HG03442 (cell line): ENCODE results near the gene ATCAY.

Experiments
- ATAC-seq: cut with Tn5 transposase; IDR thresholded peaks from one replicate; pipeline ENCODE4 v1.9.1; 2021; ENCODE audit warnings: mild to moderate bottlenecking, moderate library complexity; ENCODE audit not compliant: unreplicated experiment

Gene ATCAY

DNA sequence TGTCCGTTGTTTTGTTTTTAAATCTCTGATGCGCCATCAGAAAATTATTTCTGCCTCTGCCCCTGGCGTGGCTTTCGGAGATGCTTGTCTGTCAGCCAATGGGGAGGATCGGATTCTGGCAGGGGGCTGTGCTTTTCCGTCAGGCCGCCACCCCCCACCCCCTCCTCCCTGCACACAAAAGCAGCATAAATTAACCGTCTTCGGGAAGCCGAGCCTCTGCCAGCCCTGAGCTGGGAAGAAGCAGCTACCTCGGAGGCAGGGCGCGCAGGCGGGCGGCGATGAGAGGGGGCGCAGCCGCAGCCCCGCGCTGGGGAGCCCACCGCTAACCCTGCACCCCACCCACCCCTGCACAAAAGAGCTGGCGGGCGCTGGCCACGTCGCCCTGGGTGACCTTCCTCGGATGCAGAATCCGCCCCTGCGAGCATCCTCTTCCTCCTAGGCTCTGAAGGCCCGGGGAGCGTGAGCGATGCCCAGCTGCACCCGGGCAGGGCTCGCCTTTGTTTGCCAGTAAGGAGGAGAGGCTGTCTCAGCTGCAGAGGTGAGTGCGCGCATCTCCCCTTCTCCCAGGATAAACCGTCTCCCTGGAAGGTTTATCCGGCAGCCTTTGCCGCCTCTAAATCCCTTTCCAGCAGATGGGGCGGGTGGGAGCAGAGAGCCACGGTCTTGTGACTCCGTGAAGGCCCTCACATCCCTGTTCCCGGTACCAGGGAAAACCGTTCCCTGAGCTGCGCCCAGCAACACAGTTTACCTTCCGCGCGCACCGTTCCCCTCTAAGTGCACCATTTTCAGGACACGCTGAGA, at the start of gene ATCAY:
TSS of gene ATCAY (plus strand) at position 215 of the 801 bp plus-strand sequence. CDS start 5,083 bp downstream, outside the sequence.
- no peak for ATAC-seq

GRCh38 chr19:3831601-3832000, 48.9 kb upstream of the ATCAY start:
- ATAC-seq: no peak

DNA sequence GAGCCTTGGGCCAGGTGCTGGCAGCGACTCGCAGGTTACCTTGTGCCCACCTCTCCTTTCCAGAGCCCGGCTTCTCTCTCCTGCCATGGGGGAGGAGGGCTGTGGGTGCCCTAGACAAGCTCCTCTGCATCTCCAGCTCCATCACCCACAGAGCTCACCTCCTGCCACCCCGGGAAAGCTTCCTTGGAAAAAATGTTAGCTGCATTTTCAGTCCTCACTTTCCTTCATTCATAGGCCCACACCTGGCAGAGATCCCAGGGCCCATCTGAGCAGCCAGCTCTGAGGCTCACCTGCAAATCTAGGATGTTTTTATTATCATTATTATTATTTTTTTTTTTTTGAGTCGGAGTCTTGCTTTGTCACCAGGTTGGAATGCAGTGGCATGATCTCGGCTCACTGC, 48.5 kb upstream of the ATCAY start:
- ATAC-seq: no peak

DNA sequence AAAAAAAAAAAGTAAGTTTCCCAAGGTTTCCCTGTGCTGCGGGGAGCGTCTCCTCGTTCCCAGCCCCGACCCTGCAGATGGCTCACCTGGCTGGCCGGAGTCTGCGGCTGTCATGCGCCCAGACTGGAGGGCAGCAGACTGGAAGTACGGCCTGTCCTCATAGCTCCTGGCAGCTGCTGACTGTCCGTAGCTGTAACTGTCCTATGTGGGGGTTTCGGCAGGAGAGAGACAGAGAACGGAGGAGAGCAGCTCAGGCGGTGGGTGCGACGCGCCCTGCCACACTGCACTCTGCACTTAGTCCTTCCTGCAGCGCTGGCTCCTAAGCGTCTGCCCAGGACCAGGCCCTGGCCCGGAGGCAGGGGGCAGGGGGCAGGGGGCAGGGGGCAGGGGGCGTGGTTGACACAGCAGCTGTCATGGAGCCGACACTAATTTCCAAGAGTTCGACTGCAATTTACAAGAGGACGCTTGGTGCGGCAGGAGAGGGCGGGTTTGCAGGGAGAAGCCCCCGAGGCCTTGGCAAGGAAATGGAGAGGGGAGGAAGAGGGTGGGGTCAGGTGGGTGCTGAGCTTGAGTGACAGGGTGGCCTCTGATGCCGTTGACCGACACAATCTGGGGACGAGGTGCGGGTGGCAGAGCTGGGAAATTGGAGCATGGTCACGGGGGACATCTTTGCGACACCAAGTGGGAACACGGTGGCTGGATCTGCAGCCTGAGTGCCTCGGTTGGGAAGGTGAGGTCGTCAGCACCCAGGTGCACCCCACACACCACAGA, 46.7 kb upstream of the ATCAY start:
- ATAC-seq: no peak

GRCh38 chr19:3834349-3835054, 46.0 kb upstream of the ATCAY start:
- ATAC-seq: no peak

DNA sequence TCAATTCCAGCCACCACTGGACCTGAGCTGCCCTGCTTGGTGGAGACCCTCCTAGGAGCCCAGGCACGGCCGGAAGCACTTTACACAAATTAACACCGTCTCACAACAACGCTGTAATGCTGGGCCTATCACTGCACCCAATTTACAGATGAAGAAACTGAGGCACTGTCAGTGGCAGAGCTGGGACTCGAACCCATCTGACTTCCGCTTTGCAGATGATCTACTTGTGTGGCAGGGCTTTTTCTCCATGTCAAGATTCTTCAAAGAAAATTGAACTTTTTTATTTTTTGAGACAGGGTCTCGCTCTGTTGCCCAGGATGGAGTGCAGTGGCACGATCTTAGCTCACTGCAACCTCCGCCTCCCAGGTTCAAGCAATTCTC, 45.4 kb upstream of the ATCAY start:
- no peak for ATAC-seq

GRCh38 chr19:3836887-3837286, 43.6 kb upstream of the ATCAY start:
- no peak for ATAC-seq

- no peak for ATAC-seq
These were observed 43.2 kb upstream of the ATCAY start for GRCh38 chr19:3837332-3837731.

DNA sequence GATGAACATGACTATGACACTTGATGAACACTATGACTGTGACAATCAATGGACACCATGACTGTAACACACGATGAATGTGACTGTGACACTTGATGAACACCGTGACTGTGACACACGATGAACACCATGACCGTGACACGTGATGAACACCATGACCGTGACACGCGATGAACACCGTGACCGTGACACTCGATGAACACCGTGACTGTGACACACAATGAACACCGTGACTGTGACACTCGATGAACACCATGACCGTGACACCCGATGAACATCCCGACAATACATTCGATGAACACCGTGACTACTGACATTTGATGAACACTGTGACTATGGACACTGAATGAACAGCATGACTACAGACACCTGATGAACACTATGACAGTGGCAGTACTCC, 42.6 kb upstream of the ATCAY start:
- no peak for ATAC-seq

GRCh38 chr19:3838661-3839060, 41.8 kb upstream of the ATCAY start:
- ATAC-seq: no peak

- ATAC-seq: no peak
These were observed 40.5 kb upstream of the ATCAY start for GRCh38 chr19:3839941-3840340.

DNA sequence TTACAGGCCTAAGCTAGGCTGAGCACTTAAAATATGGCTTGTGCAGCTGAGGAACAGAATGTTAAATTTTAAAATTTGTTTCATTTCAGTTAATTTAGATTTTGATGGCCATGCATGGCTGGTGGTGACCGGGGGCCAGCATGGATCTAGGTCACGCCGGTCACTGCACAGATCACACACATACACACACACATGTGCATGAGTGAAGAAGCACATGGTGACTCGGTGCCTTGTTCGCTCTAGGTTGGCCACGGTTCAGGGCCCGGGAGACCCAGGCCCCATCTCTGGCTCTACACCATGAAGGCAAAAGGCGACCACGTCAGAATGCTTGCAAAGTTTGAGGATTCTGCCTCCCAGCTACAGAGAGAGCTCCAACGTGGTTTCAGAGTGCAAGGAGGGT, 39.7 kb upstream of the ATCAY start:
- ATAC-seq: no peak

GRCh38 chr19:3842948-3843347, 37.5 kb upstream of the ATCAY start:
- ATAC-seq: no peak

DNA sequence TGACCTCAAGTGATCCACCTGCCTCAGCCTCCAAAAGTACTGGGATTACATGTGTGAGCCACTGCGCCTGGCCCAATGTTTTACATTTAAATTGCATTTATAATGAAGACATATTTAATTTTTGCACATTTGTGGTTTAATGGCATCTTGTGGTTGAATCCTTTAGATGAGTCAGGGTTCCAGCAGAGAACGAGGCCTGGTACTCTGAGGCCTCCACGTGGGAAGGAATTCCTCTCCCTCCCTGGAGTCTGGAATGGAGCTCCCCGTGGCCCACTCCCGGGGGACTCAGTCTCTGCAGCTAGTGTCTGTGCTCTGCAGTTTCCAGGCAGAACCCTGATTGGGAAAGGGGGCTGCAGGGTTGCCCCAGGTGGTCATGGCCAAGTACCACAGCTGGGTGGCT, 35.9 kb upstream of the ATCAY start:
- ATAC-seq: no peak

DNA sequence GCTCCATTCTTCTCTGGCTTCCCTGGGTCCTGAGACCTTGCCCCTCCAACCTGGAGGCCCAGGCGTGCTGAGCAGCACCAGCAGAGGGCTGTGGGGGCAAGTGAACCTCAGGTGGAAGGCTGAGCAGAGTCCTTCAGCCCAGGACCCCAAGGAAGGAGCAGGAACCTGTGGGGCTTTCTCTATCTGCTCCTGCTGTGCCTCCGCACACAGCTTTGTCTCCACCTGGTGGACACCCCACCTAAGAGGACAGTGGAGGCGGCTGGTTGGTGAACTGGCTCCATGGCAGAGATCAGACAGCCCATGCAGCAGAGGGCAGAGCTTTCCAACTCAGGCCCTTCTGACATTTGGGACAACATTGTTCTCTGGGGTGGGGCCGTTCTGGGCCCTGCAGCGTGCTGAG, 31.4 kb upstream of the ATCAY start:
- ATAC-seq: no peak

- no peak for ATAC-seq
These were observed 30.7 kb upstream of the ATCAY start for GRCh38 chr19:3849787-3850186.

DNA sequence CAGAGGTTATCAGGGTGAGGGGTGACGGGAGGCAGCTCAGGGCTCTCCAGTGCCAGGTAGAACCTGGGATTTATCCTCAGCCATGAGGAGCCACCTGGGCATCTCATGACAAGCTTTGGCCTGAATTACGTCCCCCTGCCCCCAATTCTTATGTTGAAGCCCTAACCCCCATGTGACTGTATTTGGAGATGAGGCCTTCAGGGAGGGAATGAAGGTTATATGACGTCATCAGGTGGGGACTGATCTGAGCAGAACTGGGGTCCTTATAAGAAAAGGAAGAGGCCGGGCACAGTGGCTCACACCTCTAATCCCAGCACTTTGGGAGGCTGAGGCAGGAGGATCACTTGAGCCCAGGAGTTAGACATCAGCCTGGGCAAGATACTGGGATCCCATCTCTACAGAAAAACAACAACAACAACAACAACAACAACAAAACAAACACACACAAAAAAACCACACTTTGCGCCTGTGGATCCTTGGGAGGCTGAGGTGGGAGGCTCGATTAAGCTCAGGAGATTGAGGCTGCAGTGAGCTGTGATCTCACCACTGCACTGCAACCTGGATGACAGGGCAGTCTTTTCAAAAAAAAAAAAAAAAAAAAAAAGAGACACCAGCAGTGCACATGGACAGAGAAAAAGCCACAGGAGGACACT, 30.0 kb upstream of the ATCAY start:
- ATAC-seq: no peak

GRCh38 chr19:3851254-3852176, 29.0 kb upstream of the ATCAY start:
- no peak for ATAC-seq

GRCh38 chr19:3852177-3852511, 28.3 kb upstream of the ATCAY start:
- no peak for ATAC-seq

GRCh38 chr19:3852614-3853254, 27.8 kb upstream of the ATCAY start:
- ATAC-seq: no peak
